ENCODE data around the gene RMC1.
"Not testable (repeated sequence)": the region's sequence is repeated elsewhere in the genome, so short reads cannot be mapped to it uniquely, and the experiment has no call there.

DNA sequence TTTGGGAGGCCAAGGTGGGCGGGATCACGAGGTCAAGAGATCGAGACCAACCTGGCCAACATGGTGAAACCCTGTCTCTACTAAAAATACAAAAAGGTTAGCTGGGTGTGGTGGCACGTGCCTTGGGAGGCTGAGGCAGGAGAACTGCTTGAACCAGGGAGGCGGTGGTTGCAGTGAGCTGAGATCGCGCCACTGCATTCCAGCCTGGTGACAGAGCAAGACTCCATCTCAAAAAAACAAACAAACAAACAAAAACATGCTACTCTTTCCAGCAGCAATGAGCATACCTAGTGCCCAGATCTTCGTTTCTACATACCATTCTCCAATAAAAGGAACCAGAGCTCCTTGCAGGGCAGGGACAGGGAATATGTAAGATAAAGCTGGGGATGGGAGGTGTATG is 54.2 kb downstream of the RMC1 start:
- not testable (repeated sequence) for TF ChIP-seq POLR2A (IDR thresholded peaks at IDR 0.05)
- TF ChIP-seq, protein P1, sequence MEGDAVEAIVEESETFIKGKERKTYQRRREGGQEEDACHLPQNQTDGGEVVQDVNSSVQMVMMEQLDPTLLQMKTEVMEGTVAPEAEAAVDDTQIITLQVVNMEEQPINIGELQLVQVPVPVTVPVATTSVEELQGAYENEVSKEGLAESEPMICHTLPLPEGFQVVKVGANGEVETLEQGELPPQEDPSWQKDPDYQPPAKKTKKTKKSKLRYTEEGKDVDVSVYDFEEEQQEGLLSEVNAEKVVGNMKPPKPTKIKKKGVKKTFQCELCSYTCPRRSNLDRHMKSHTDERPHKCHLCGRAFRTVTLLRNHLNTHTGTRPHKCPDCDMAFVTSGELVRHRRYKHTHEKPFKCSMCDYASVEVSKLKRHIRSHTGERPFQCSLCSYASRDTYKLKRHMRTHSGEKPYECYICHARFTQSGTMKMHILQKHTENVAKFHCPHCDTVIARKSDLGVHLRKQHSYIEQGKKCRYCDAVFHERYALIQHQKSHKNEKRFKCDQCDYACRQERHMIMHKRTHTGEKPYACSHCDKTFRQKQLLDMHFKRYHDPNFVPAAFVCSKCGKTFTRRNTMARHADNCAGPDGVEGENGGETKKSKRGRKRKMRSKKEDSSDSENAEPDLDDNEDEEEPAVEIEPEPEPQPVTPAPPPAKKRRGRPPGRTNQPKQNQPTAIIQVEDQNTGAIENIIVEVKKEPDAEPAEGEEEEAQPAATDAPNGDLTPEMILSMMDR (IDR thresholded peaks at IDR 0.05): not testable (repeated sequence)
